Measurements from ENCODE around the gene KDSR.

DNA sequence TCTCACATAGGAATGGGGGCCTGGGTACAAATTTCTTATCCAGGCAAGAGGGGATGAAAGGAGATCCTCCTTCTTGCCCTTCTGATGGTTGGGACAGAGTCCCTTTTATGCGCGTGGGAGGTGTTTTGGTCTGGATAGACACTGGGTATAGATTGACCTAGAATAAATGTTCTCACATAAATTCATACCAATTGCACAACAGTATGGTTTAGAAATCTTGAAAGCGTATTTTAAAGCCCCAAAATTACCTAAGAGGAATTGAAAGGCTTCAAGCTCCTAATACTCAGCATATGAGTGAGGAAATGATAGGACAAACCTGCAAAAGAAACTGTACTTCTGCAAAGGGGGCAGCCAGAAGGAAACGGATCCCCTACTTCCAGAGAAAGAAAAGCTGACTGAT, 44.8 kb downstream of the KDSR start:
- TF ChIP-seq POLR2A (IDR thresholded peaks at IDR 0.05): no peak
- TF ChIP-seq, protein P1, sequence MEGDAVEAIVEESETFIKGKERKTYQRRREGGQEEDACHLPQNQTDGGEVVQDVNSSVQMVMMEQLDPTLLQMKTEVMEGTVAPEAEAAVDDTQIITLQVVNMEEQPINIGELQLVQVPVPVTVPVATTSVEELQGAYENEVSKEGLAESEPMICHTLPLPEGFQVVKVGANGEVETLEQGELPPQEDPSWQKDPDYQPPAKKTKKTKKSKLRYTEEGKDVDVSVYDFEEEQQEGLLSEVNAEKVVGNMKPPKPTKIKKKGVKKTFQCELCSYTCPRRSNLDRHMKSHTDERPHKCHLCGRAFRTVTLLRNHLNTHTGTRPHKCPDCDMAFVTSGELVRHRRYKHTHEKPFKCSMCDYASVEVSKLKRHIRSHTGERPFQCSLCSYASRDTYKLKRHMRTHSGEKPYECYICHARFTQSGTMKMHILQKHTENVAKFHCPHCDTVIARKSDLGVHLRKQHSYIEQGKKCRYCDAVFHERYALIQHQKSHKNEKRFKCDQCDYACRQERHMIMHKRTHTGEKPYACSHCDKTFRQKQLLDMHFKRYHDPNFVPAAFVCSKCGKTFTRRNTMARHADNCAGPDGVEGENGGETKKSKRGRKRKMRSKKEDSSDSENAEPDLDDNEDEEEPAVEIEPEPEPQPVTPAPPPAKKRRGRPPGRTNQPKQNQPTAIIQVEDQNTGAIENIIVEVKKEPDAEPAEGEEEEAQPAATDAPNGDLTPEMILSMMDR (IDR thresholded peaks at IDR 0.05): no peak

Measured in body of pancreas (tissue), 4 donors.